Astrocyte of the cerebellum (primary cell): ENCODE results near the gene EEA1.
"Not testable (repeated sequence)": the region's sequence is repeated elsewhere in the genome, so short reads cannot be mapped to it uniquely, and the experiment has no call there.

Experiments
- DNase-seq: peaks from one replicate; pipeline ENCODE4 v3.0.0-alpha.2; 2011; ENCODE audit warnings: low read depth
- H3K4me3 ChIP-seq: 2 replicates; pipeline ENCODE4 v1.5.1; 2011; ENCODE audit warnings: mild to moderate bottlenecking, low read depth, low read length, moderate library complexity
- in situ Hi-C: cut with HindIII; loops from 2 replicates; pipeline ENCODE4 v1.10.0; 2017; ENCODE audit warnings: low sequenced_read_pairs
- TF ChIP-seq, protein P1 (sequence below): IDR thresholded peaks from 2 replicates; pipeline ENCODE4 v1.5.1; 2012; ENCODE audit warnings: low read length, low read depth, moderate library complexity, mild to moderate bottlenecking; ENCODE audit errors: missing control alignments

The EEA1 gene

DNA sequence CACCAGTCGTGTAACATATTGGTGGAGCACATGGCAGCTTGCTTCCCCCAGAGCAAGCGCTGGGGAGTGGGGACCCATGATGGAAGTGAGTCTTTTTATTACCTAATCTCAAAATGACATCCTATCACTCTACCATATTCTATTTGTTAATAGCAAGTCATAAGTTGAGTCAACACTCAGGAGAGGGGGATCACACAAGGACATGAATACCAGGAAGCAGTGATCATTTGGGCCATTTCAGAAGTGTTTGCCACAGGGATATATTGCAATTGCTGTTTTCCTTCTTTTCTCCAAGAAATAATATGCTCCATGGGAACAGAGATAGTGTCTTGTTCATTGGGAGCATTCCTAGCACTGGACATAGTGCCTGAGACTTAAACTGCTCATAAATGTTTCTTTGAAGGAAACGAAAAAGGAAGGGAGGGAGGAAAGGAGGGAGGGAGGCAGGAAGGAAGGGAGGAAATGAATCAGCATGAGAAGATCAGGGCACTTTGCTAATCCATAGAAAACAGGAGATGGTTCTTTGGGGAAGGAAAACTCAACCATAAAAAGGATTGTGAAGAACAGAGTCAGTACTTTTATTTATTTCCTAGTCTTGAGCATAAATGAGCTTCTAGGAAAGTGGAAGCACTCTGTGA is 39.2 kb upstream of the EEA1 start:
- in situ Hi-C loops, result no loop called here
- TF ChIP-seq, protein P1, sequence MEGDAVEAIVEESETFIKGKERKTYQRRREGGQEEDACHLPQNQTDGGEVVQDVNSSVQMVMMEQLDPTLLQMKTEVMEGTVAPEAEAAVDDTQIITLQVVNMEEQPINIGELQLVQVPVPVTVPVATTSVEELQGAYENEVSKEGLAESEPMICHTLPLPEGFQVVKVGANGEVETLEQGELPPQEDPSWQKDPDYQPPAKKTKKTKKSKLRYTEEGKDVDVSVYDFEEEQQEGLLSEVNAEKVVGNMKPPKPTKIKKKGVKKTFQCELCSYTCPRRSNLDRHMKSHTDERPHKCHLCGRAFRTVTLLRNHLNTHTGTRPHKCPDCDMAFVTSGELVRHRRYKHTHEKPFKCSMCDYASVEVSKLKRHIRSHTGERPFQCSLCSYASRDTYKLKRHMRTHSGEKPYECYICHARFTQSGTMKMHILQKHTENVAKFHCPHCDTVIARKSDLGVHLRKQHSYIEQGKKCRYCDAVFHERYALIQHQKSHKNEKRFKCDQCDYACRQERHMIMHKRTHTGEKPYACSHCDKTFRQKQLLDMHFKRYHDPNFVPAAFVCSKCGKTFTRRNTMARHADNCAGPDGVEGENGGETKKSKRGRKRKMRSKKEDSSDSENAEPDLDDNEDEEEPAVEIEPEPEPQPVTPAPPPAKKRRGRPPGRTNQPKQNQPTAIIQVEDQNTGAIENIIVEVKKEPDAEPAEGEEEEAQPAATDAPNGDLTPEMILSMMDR, result no peak
- no peak overlapping the region for H3K4me3 ChIP-seq
- DNase-seq, result no peak

DNA sequence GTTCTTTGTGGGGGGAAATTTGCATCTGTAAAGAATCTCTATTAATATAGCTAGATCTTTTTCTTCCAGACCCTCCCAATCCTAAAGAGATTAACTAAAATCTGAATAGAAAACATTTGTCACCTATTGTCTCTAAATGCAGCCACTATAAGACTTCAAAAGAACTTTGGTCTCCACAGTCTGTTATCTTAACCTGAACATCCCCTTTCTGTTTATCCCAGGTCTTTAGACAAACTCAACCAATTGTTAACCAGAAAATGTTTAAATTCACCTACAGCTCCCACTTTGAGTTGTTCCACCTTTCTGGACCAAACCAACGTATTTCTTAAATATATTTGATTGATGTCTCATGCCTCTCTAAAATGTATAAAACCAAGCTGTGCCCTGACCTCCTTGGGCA is 35.3 kb upstream of the EEA1 start:
- in situ Hi-C loops, DNase-seq, H3K4me3 ChIP-seq: not testable (repeated sequence)

DNA sequence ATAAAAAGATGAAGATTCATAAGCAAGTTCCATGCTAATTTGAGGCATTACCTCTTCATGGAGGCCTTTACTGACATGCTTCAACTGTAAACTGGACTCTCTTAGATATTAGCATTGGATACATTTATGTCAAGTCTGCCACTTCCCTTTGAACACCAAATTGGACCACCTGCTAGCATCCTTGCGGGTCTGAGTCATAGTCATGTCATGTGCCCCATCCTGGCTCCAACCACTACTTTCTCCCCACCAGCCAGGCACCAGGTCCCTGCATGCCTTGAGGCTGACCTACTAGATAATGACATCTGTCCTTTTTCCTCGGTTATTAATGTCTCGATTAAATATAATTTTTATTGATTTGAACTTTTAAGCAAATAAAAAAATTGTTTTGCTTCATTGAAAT is 32.9 kb upstream of the EEA1 start:
- DNase-seq, result no peak
- in situ Hi-C loops, result no loop called here
- TF ChIP-seq, protein P1, result no peak
- no peak overlapping the region for H3K4me3 ChIP-seq

DNA sequence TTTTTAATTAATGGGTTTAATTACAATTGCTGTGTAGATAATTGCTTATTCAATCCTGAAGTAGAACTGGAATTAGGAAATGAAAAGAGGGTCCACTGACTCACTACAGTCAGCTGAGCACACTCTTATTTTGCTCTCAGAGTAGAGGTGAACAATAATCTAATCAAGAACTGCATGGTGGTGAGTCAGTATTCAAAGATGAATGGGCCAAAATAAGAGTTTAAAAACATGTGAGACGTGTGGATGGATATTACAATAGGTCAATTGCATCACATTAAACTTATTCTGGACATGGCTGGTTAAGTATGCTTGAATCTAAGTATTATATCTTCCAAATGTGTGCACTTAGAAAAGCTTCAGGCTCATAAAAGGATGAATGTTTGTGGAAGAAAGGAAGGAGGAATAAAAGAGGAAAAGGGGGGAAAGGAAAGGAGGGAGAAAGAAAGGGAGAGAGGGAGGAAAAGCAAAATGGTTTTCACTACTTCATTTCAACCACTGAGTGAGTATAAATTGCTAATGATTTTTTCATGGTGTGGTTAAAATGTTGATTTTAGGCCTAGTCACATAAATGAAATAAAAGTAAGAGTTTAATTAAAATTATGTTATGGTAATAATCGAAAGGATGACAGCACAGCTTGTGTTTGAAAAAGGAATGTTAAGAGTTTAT is 27.0 kb upstream of the EEA1 start:
- in situ Hi-C loops, result no loop called here
- TF ChIP-seq, protein P1, result no peak
- no peak overlapping the region for H3K4me3 ChIP-seq
- peak; percentile 53 for DNase-seq

DNA sequence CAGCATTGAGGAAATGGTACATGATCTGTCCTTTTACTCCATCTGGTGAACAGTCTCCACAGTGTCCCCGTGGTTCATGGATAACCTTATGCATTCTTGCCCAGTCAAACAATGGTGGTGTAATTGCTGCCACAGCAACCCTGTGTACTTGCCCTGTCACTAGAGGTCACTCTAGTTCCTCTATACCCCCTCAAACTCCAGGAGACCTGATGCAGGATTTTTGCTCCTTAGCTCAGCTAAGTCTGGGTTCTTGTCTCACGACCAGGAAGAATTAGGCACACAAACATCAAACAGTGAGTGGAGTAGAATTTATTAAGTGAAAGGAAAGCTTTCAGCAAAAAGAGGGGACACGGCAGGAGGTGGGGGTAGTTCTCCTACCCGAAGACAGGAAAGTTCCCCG is 24.7 kb upstream of the EEA1 start:
- in situ Hi-C loops, result no loop called here
- TF ChIP-seq, protein P1, result no peak
- no peak overlapping the region for H3K4me3 ChIP-seq
- DNase-seq, result no peak

DNA sequence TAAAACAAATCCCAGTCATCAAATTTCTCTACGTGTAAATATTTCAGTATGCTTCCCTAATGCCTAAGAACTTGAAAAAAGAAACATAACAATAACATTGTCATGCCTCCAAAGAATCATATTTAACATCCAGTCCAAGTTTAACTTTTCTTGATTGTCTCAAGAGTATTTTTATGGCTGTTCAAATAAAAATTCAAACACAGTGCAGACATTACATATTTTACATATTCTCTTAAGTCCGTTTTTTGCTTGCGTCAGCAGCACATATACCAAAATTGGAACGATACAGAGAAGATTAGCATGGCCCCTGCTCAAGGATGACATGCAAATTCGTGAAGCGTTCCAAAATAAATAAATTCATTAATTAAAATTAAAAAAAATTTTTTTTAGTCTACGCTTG is 23.3 kb upstream of the EEA1 start:
- in situ Hi-C loops, result no loop called here
- H3K4me3 ChIP-seq, result no peak overlapping the region
- TF ChIP-seq, protein P1, result no peak
- DNase-seq, result no peak

DNA sequence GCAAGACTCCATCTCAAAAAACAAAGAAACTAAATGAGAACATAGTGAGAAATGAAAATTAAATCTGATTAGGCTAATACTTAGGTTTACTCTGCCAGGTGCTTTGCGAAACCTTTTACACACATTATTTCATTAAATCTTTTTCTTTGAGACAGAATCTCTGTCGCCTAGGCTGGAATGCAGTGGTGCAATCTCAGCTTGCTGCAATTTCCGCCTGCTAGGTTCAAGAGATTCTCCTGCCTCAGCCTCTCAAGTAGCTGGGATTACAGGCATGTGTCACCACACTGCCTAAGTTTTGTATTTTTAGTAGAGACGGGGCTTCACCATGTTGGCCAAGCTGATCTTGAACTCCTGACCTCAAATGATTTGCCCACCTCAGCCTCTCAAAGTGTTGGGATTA is 21.9 kb upstream of the EEA1 start:
- H3K4me3 ChIP-seq, result no peak overlapping the region
- DNase-seq, result no peak
- TF ChIP-seq, protein P1, result no peak
- in situ Hi-C loops, result no loop called here
